ENCODE data around the gene IER3.

- no peak for TF ChIP-seq RAD21 (IDR thresholded peaks at IDR 0.05; ENCODE audit: low read depth)
- TF ChIP-seq MAX (IDR thresholded peaks at IDR 0.05), result no peak
- no peak for TF ChIP-seq CEBPB (IDR thresholded peaks at IDR 0.05)
- TF ChIP-seq EP300 (IDR thresholded peaks at IDR 0.05; ENCODE audit: borderline replicate concordance), result no peak
- TF ChIP-seq CREB1 (IDR thresholded peaks at IDR 0.05; ENCODE audit: low read depth), result no peak
- no peak for TF ChIP-seq TEAD4 (IDR thresholded peaks at IDR 0.05)
- TF ChIP-seq USF1 (IDR thresholded peaks at IDR 0.05), result no peak
- no peak for TF ChIP-seq TAF1 (IDR thresholded peaks at IDR 0.05; ENCODE audit: low read depth)
- TF ChIP-seq REST (IDR thresholded peaks at IDR 0.05; ENCODE audit: low read depth), result no peak
- TF ChIP-seq YY1 (IDR thresholded peaks at IDR 0.05; ENCODE audit: low read depth), result no peak
- TF ChIP-seq FOXM1 (IDR thresholded peaks at IDR 0.05; ENCODE audit: borderline replicate concordance, low read depth), result no peak
These were observed 17.6 kb upstream of the IER3 start for GRCh38 chr6:30761791-30762429.

Data from Ishikawa (cell line).